Daoy (cell line): ENCODE results near the gene ST6GALNAC2. TPM values are rescaled to one million over a fixed set of nuclear protein-coding genes. Genes with fewer than 3 reads are reported as not detected.
"Not testable (repeated sequence)": the region's sequence is repeated elsewhere in the genome, so short reads cannot be mapped to it uniquely, and the experiment has no call there.

Experiments used
- DNase-seq: peaks from one replicate; pipeline ENCODE4 v3.0.0-alpha.2; 2015; ENCODE audit warnings: low read depth
- total RNA-seq: library from RNA; depleted of rRNA; stranded (reverse); fragments of >200 nt; shearing (Covaris generic); gene quantifications from 2 replicates; pipeline ENCODE4 v1.2.3, GENCODE V29; 2014

ST6GALNAC2 gene
- total RNA-seq, 1 experiment from 2014 or later, result 0.40 TPM

GRCh38 chr17:76540381-76541300 lies 45.0 kb downstream of the ST6GALNAC2 start:
- peak; percentile 96 for DNase-seq

GRCh38 chr17:76539631-76540271 lies 45.9 kb downstream of the ST6GALNAC2 start, which contains the start of gene PRCD:
Gene PRCD, plus strand, starts transcription at chr17:76540044. Its CDS starts 98 bp downstream, at chr17:76540142.
- DNase-seq, result no peak

DNA sequence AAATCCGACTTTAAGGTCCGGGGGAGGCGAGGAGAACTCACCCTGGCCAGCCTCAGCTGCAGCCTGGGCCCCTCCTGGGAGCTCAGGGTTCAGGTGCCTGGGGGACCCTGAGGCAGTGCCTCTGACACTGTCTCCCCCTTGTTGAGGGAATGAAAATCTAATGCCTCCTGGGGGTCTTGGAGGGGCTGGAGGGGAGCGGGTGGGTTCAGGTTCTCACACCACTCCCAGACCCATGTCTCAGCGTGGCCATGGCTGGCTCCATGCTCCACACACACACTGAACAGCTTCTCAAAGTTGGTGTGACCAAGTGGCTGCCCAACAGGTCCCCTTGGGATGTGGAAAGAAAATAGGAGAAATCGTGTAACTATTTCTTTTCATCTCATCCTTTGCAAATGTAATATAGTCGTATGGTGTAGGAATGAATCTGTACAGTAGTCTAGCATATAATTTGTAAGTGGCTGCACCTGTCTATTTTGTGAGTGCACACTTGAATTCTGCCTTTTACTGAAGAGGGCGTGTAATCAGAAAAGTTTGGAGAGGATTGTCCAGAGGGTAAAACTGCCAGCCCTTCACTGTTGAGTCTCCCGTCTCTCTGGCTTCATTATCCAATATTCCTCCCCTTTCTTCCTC lies 46.6 kb downstream of the ST6GALNAC2 start:
- DNase-seq, result no peak

GRCh38 chr17:76538281-76538931 lies 47.3 kb downstream of the ST6GALNAC2 start:
- no peak for DNase-seq

DNA sequence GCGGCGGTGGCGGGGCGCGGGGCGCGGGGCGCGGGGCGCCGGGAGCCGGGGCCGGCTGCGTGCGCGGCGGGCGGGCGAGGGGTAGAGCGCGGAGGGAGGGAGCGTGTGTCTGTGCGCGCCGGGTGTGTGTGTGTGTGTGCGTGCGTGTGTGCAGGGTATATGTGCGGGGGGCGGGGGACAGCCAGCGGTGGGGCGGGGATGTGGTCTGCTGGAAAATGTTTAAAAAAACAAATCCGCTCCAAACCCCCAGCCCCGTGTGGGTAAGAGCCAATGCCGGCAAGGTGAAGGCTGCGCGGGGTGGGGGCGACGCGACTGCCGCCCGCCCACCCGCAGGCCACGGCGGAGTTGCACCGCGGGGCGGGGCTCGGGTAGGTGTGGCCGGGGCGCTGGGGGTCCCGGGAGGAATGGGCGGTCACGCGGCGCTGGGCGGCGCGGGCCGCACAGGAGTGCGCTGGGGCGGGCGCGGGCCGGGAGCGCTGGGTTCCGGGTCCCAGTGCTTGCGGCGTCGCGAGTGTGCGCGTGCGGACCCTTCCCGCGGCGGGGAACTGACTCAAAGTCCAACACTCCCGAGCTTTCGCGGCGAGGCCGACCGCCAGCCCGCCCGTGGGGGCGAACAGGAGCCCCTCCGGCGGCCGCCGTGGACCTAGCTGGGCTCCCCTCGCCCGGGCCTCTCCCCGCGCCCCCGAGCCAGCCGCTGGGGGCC lies 47.9 kb downstream of the ST6GALNAC2 start, which contains the start of gene CYGB:
CYGB (minus strand) TSS at position 132 of the 703 bp plus-strand sequence. CDS start 167 bp downstream, outside the sequence.
- DNase-seq, result peak; percentile 46

GRCh38 chr17:76537288-76537577 lies 48.4 kb downstream of the ST6GALNAC2 start:
- DNase-seq, result peak; percentile 54

- DNase-seq, result no peak
These were observed 49.0 kb downstream of the ST6GALNAC2 start for GRCh38 chr17:76536511-76537287.

GRCh38 chr17:76535788-76536510 lies 49.7 kb downstream of the ST6GALNAC2 start:
- DNase-seq, result no peak

DNA sequence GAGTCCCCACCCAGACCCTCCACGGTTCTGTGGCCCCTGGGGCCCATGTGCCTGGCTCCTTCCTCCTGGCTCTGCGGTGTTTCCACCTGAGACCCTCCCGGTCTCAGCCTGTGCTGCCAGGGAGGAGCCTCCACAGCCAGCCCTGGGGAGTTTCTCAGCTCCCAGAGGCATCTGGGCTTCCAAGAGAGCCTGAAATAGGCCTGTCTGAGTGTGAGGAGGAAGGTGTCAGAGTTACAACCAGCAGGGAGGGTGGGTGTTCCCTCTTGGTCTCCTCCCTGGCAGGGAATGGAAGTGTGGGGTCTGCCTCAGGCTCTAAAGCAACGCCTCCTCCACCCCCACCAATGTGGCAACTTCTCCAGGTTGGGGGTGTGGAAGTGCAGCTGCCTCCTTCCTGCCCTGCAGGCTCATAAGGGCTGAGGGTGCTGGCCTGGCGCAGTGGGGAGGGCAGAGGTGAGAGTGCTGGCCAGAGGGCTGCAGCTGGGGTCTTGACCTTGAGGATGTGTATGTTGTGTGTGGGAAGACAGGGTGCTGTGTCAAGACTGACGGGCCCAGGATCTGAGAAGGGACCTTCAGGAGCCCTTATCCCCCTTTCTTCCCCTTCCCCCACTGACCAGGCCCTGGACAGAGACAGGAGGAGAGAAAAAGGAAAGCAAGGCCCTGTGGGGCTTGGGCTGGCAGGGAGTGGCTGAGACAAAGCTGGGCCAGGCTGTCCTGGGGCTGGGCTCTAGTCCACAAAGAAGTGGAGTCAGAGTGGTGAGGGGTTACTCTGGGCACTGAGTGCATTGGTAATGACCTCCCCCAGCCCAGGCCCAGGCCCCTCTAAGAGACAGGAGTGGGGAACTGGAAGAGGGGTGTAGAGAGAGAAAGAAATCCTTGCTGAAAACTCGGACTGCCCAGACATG lies 50.6 kb downstream of the ST6GALNAC2 start:
- no peak for DNase-seq

DNA sequence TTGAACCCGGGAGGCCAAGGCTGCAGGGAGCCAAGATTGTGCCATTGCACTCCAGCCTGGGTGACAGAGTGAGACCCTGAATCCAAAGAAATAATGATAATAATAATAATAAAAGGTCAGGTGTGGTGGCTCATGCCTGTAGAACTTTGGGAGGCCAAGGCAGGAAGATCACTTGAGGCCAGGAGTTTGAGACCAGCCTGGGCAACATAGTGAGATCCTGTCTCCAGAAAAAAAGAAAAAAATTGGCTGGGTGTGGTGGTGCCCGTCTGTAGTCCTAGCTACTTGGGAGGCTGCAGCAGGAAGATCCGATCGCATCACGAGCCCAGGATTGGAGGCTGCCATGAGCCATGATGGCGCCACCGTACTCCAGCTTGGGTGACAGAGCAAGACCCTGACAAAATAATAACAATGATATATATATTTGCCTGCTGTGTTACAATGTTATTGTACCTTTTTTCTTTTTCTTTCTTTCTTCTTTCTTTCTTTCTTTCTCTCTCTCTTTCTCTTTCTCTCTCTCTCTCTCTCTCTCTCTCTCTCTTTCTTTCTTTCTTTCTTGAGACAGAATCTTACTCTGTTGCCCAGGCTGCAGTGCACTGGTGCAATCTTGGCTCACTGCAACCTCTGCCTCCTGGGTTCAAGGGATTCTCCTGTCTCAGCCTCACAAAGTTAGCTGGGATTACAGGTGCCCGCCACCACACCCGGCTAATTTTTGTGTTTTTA lies 51.9 kb downstream of the ST6GALNAC2 start:
- DNase-seq, result not testable (repeated sequence)

DNA sequence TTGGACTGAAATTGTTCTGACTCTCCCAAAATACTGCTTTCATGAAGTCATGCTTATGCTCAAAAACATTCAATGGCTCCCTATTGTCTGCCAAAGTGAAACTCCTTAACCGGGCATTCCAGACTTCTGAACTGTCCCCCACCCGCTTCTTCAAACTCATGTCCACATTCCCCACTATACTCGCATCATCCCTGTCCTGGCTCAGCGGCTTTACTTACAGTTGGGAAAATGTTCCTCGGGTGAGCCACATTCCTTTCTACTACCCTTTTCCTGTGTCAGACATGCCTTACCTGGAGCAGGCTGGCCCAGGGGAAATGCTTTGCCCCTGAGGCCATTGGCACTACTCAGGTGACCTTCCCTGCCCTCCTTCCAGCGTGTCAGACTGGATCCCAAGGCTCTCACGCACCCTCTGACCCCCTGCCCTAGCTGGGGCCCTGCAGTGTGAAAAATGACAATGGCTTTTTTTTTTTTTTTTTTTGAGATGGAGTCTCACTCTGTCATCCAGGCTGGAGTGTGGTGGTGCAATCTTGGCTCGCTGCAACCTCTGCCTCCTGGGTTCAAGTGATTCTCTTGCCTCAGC lies 53.5 kb downstream of the ST6GALNAC2 start:
- no peak for DNase-seq

GRCh38 chr17:76531486-76532038 lies 54.1 kb downstream of the ST6GALNAC2 start:
- DNase-seq, result no peak

DNA sequence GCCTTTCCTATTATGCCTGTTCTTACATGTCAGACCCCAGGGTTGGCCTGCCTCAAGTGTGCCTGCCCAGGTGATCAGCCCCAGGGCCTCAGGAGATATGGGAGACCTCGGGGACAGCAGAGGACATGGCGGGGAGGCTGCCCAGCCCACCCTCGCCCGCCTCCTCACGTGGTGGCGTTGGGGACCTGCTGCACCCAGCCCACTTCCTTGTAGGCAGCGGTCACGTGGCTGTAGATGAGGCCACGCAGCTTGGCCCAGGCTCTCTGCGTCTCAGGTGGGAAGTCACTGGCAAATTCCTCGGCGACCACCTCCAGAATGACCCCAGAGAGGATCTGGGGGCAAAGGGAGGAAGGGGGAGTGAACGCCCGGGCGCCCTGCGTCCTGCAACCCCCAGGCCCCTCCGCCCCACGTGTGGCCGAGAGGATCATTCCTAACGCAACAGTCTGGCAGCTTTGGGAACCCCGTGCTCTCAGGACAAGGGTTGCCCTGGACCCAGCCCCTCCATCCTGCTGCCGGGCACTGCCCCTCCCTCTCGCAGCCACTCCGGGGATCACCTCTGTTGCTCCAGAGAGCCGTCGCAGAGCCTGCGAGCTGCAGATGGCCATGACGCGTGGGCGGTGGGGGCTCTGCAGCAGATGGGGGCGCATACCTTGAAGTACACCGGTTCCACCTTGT lies 54.7 kb downstream of the ST6GALNAC2 start:
- no peak for DNase-seq

GRCh38 chr17:76530095-76530723 lies 55.5 kb downstream of the ST6GALNAC2 start:
- DNase-seq, result peak; percentile 36

DNA sequence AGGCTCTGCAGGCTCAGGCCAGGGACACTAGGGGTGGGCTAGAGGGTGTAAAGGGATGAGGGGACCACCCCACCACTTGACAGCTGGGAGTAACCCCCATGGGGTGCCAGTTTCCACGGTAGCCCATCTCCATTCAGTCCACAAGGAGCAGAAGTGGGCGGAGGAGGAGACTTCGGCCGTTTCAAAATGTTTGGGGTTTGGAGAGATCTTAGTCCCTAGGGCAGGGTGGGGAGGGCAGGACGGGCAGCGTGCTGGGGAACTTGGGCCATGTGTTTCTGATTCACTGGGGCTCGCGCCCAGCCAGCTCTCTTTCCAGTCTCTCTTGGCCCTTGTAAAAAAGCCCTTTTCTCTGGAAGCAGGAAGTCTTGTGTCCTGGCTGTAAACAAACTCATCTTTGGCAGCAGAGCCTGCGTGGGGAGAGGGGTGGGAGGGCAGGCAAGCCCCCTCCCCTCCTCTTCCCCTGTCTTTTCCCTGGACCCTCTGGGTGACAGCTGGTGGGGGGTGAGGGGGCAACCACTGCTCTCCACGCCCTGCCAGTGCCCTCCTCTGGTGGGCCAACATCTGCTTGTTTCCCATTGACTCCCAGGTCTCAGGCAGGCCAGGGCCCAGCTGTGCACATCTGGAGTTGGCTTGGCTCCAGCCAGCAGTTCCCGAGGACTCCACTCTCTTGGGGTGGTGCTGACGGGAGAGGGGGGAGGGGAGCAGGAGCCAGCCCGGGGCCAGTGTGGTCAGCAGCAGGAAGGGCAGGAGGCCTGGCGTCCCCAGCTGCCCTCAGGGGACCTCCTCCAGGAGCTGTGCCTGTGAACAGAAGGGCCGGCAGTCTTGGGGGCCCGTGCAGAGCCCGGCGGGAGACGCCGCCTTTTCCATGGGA lies 56.2 kb downstream of the ST6GALNAC2 start:
- DNase-seq, result peak; percentile 78
